ENCODE measurements around the gene SP2.

Gene SP2

GRCh38 chr17:47857551-47858455 lies 38.2 kb upstream of the SP2 start:
- TF ChIP-seq CTCF (IDR thresholded peaks at IDR 0.05; ENCODE audit: low read depth, low read length), result no peak
- no peak overlapping the region for H3K4me3 ChIP-seq (ENCODE audit: low read depth, low read length)
- in situ Hi-C loops (cut with HindIII; ENCODE audit: low sequenced_read_pairs), result no loop called here
- DNase-seq (ENCODE audit: low read depth, low spot score), result no peak

- H3K4me3 ChIP-seq (ENCODE audit: low read depth, low read length), result no peak overlapping the region
- no peak for TF ChIP-seq CTCF (IDR thresholded peaks at IDR 0.05; ENCODE audit: low read depth, low read length)
- no peak for DNase-seq (ENCODE audit: low read depth, low spot score)
- in situ Hi-C loops (cut with HindIII; ENCODE audit: low sequenced_read_pairs), result no loop called here
Observed at GRCh38 chr17:47860386-47860785, 35.6 kb upstream of the SP2 start.

- no peak for TF ChIP-seq CTCF (IDR thresholded peaks at IDR 0.05; ENCODE audit: low read depth, low read length)
- in situ Hi-C loops (cut with HindIII; ENCODE audit: low sequenced_read_pairs), result no loop called here
- H3K4me3 ChIP-seq (ENCODE audit: low read depth, low read length), result no peak overlapping the region
- DNase-seq (ENCODE audit: low read depth, low spot score), result peak; percentile 57
Observed at GRCh38 chr17:47862621-47863440, 33.2 kb upstream of the SP2 start.

- H3K4me3 ChIP-seq (ENCODE audit: low read depth, low read length), result no peak overlapping the region
- TF ChIP-seq CTCF (IDR thresholded peaks at IDR 0.05; ENCODE audit: low read depth, low read length), result no peak
- DNase-seq (ENCODE audit: low read depth, low spot score), result no peak
Observed at GRCh38 chr17:47864791-47865216, 31.2 kb upstream of the SP2 start.

GRCh38 chr17:47866941-47867340 lies 29.1 kb upstream of the SP2 start:
- no peak overlapping the region for H3K4me3 ChIP-seq (ENCODE audit: low read depth, low read length)
- in situ Hi-C loops (cut with HindIII; ENCODE audit: low sequenced_read_pairs), result no loop called here
- no peak for TF ChIP-seq CTCF (IDR thresholded peaks at IDR 0.05; ENCODE audit: low read depth, low read length)
- DNase-seq (ENCODE audit: low read depth, low spot score), result no peak

More at GRCh38 chr17:47864791-47865216, 31.2 kb upstream of the SP2 start:
- in situ Hi-C loops (cut with HindIII; ENCODE audit: low sequenced_read_pairs), result no loop called here

GRCh38 chr17:47867813-47868533 lies 28.1 kb upstream of the SP2 start:
- no peak overlapping the region for H3K4me3 ChIP-seq (ENCODE audit: low read depth, low read length)
- in situ Hi-C loops (cut with HindIII; ENCODE audit: low sequenced_read_pairs), result no loop called here
- no peak for DNase-seq (ENCODE audit: low read depth, low spot score)
- no peak for TF ChIP-seq CTCF (IDR thresholded peaks at IDR 0.05; ENCODE audit: low read depth, low read length)

All from astrocyte of the spinal cord (primary cell).